ENCODE measurements around the gene MAPT.

MAPT gene

GRCh38 chr17:46057366-46057765, 163.0 kb downstream of the MAPT start:
- H3K4me1 Mint-ChIP-seq (ENCODE audit: low read depth), result no peaks in the 10 kb centered on the region
- H3K27ac Mint-ChIP-seq, result no peak overlapping the region

GRCh38 chr17:46059486-46059885, 165.1 kb downstream of the MAPT start:
- Mint-ChIP-seq H3K4me1 (ENCODE audit: low read depth) (peaks cover 4% of the 10 kb centered on the region), H3K4me3 (no peak overlapping the region), H3K27ac (no peak overlapping the region), H3K9me3 (no peaks in the 10 kb centered on the region), H3K36me3 (ENCODE audit: low read depth) (peaks cover 66% of the 10 kb centered on the region), H3K27me3 (no peaks in the 10 kb centered on the region)
- intact Hi-C loops (cut with micrococcal nuclease), result no loop called here

More at GRCh38 chr17:46057366-46057765, 163.0 kb downstream of the MAPT start:
- H3K9me3 Mint-ChIP-seq, result no peaks in the 10 kb centered on the region
- no peak overlapping the region for H3K4me3 Mint-ChIP-seq
- H3K36me3 Mint-ChIP-seq (ENCODE audit: low read depth), result peaks cover 65% of the 10 kb centered on the region
- intact Hi-C loops (cut with micrococcal nuclease), result no loop called here
- H3K27me3 Mint-ChIP-seq, result no peaks in the 10 kb centered on the region

DNA sequence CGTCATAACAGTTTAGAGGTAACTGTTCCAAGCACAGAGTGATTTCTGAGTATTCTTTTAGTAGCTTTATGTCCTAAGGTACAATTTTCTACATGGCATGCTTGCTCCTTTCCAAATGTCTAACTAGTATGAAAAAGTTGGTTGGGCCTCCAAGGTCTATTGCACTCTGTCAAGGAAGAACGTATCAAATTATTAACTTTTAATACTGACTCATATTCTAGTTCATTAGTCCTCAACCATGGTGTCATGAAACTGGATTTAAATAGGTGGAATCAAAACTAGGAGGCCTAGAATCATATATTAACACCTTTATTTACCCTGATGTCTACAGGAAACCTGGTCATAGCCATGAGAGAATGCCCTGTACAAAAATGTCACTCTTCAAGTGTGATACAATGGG, 166.1 kb downstream of the MAPT start:
- H3K9me3 Mint-ChIP-seq, result no peaks in the 10 kb centered on the region
- no peaks in the 10 kb centered on the region for H3K27me3 Mint-ChIP-seq
- no peak overlapping the region for H3K4me3 Mint-ChIP-seq
- no peak overlapping the region for H3K27ac Mint-ChIP-seq
- peaks cover 5% of the 10 kb centered on the region for H3K4me1 Mint-ChIP-seq (ENCODE audit: low read depth)
- peaks cover 71% of the 10 kb centered on the region for H3K36me3 Mint-ChIP-seq (ENCODE audit: low read depth)
- intact Hi-C loops (cut with micrococcal nuclease), result no loop called here

DNA sequence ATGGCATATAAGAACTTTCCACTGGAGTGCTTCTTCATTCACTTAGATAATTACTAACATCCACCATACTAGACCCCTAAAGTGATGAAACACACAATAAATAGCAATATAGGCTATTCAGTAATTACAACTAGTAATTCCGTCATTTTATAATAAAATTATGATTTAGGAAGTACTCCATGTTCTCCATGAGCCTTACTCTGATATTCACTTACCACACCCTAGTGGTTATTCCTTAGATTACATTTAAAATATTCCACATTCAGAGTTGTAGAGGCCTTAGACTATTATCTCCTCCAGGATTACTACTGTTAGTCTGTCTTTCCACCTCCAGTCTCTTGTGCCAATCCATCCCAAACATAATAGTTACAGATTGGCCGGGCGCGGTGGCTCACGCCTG, 167.1 kb downstream of the MAPT start:
- no peaks in the 10 kb centered on the region for H3K9me3 Mint-ChIP-seq
- peaks cover 5% of the 10 kb centered on the region for H3K4me1 Mint-ChIP-seq (ENCODE audit: low read depth)
- peaks cover 80% of the 10 kb centered on the region for H3K36me3 Mint-ChIP-seq (ENCODE audit: low read depth)
- H3K4me3 Mint-ChIP-seq, result no peak overlapping the region
- intact Hi-C loops (cut with micrococcal nuclease), result loop anchor here (1.0 kb wide), 1 partner anchor 59 kb away; no protein-coding TSS in a partner anchor
- no peak overlapping the region for H3K27ac Mint-ChIP-seq
- H3K27me3 Mint-ChIP-seq, result no peaks in the 10 kb centered on the region

DNA sequence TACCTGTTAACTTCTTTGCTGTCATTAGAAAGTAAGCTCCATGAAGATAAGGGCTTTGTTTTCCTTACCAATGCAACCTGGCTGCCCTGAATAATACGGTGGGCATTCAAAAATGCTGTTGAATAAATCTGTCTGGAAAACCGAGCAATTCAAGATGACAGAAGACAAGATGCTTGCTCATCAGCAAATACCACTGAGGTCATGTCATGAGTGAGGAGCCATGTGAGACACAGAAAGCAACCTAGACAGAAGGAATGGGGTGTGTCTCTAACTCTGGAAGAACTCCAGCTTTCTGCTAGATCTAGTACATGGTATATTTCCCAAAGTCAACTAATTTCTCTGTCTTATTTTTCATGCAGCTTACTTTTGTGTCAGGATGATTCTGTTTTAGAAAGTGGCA, 168.9 kb downstream of the MAPT start:
- Mint-ChIP-seq H3K4me3 (no peak overlapping the region), H3K4me1 (ENCODE audit: low read depth) (peaks cover 5% of the 10 kb centered on the region), H3K27me3 (no peaks in the 10 kb centered on the region), H3K36me3 (ENCODE audit: low read depth) (peaks cover 82% of the 10 kb centered on the region), H3K9me3 (no peaks in the 10 kb centered on the region), H3K27ac (no peak overlapping the region)
- intact Hi-C loops (cut with micrococcal nuclease), result no loop called here

- Mint-ChIP-seq H3K27ac (no peak overlapping the region), H3K27me3 (no peaks in the 10 kb centered on the region), H3K4me1 (ENCODE audit: low read depth) (peaks cover 5% of the 10 kb centered on the region), H3K36me3 (ENCODE audit: low read depth) (peaks cover 76% of the 10 kb centered on the region), H3K9me3 (no peaks in the 10 kb centered on the region), H3K4me3 (no peak overlapping the region)
- intact Hi-C loops (cut with micrococcal nuclease), result no loop called here
Measured at GRCh38 chr17:46064460-46064859, 170.1 kb downstream of the MAPT start.

GRCh38 chr17:46071796-46072195, 177.4 kb downstream of the MAPT start:
- Mint-ChIP-seq H3K27ac (no peak overlapping the region), H3K4me3 (no peak overlapping the region), H3K36me3 (ENCODE audit: low read depth) (peaks cover 41% of the 10 kb centered on the region), H3K4me1 (ENCODE audit: low read depth) (no peaks in the 10 kb centered on the region), H3K27me3 (no peaks in the 10 kb centered on the region), H3K9me3 (no peaks in the 10 kb centered on the region)
- intact Hi-C loops (cut with micrococcal nuclease), result no loop called here

DNA sequence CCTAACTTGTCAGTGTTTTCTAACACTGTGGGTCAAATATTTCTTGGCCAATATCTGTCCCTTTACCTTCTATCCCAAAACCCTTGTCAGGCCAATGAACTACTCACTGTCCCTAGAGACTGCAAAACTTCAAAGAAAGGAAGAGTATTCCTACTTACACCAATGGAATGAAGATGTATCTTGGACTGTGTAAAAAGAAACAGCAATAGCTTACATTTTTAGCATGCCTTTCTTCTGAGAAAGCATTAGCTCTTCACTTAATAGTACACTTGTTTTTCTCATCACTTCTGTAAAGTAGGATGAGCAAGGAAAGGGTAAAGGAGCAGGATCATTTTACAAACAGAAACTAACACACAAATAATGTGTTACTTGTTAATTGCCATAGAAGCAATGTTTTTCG, 178.6 kb downstream of the MAPT start:
- H3K27ac Mint-ChIP-seq, result no peak overlapping the region
- no peak overlapping the region for H3K4me3 Mint-ChIP-seq
- H3K27me3 Mint-ChIP-seq, result no peaks in the 10 kb centered on the region
- intact Hi-C loops (cut with micrococcal nuclease), result no loop called here
- no peaks in the 10 kb centered on the region for H3K9me3 Mint-ChIP-seq
- no peaks in the 10 kb centered on the region for H3K4me1 Mint-ChIP-seq (ENCODE audit: low read depth)
- H3K36me3 Mint-ChIP-seq (ENCODE audit: low read depth), result peaks cover 33% of the 10 kb centered on the region

- no peak overlapping the region for H3K4me3 Mint-ChIP-seq
- no peaks in the 10 kb centered on the region for H3K9me3 Mint-ChIP-seq
- H3K27ac Mint-ChIP-seq, result no peak overlapping the region
- H3K36me3 Mint-ChIP-seq (ENCODE audit: low read depth), result peaks cover 37% of the 10 kb centered on the region
- intact Hi-C loops (cut with micrococcal nuclease), result no loop called here
- peaks cover 5% of the 10 kb centered on the region for H3K4me1 Mint-ChIP-seq (ENCODE audit: low read depth)
- no peaks in the 10 kb centered on the region for H3K27me3 Mint-ChIP-seq
Measured at GRCh38 chr17:46074540-46074939, 180.2 kb downstream of the MAPT start.

Measured in dendritic cell treated with granulocyte-macrophage colony-stimulating factor and Interleukin-4, amounts not matched to agents 40 ng/mL and 50 ng/mL, for 4 days (primary cell).